Loucy (cell line): Measurements from ENCODE around the gene SPTSSB.

Source experiments
- H2AFZ ChIP-seq: fragments of 200-600 bp; sonication (generic); 2 replicates; pipeline ENCODE4 v1.6.0; 2016; ENCODE audit warnings: antibody characterized with exemption, mild to moderate bottlenecking, low read length, moderate library complexity
- H3F3A ChIP-seq: fragments of 200-600 bp; 2 replicates; pipeline ENCODE4 v1.6.0; 2016; ENCODE audit warnings: antibody characterized with exemption, low read depth, mild to moderate bottlenecking
- H3K27me3 ChIP-seq: fragments of 200-600 bp; sonication (generic); 2 replicates; pipeline ENCODE4 v1.6.1; 2014; ENCODE audit warnings: low read length, mild to moderate bottlenecking; ENCODE audit not compliant: insufficient read depth, poor library complexity, severe bottlenecking
- H3K36me3 ChIP-seq: fragments of 200-600 bp; sonication (generic); 2 replicates; pipeline ENCODE4 v1.6.1; 2016; ENCODE audit warnings: low read length; ENCODE audit not compliant: insufficient read depth
- H3K4me1 ChIP-seq: fragments of 200-600 bp; sonication (generic); 2 replicates; pipeline ENCODE4 v1.5.1; 2014; ENCODE audit warnings: low read length, mild to moderate bottlenecking; ENCODE audit not compliant: insufficient read depth, poor library complexity, severe bottlenecking
- H3K4me2 ChIP-seq: fragments of 200-600 bp; sonication (generic); 2 replicates; pipeline ENCODE4 v1.6.0; 2014; ENCODE audit warnings: antibody characterized with exemption, low read length, low read depth, mild to moderate bottlenecking; ENCODE audit not compliant: poor library complexity, severe bottlenecking
- H3K4me3 ChIP-seq: fragments of 200-600 bp; sonication (generic); 2 replicates; pipeline ENCODE4 v1.5.1; 2014; ENCODE audit warnings: low read length, mild to moderate bottlenecking, mixed read lengths; ENCODE audit not compliant: poor library complexity, severe bottlenecking
- H3K79me2 ChIP-seq: fragments of 200-600 bp; sonication (generic); 2 replicates; pipeline ENCODE4 v1.6.1; 2014; ENCODE audit warnings: low read length; ENCODE audit not compliant: insufficient read depth
- H3K9ac ChIP-seq: fragments of 200-600 bp; sonication (generic); 2 replicates; pipeline ENCODE4 v1.6.0; 2014; ENCODE audit warnings: mild to moderate bottlenecking, low read depth, low read length, moderate library complexity; ENCODE audit not compliant: poor library complexity, severe bottlenecking
- H3K9me2 ChIP-seq: fragments of 200-600 bp; sonication (generic); replicated peaks from 2 replicates; pipeline ENCODE4 v1.6.1; 2016; ENCODE audit warnings: low read depth, low read length, mixed read lengths
- H3K9me3 ChIP-seq: fragments of 200-600 bp; sonication (generic); 2 replicates; pipeline ENCODE4 v1.6.1; 2014; ENCODE audit warnings: mild to moderate bottlenecking, antibody characterized with exemption, low read length, low read depth; ENCODE audit not compliant: insufficient read depth
- H4K20me1 ChIP-seq: fragments of 200-600 bp; sonication (generic); 2 replicates; pipeline ENCODE4 v1.6.0; 2014; ENCODE audit warnings: antibody characterized with exemption, low read length, mild to moderate bottlenecking; ENCODE audit not compliant: insufficient read depth, poor library complexity, severe bottlenecking
- EZH2phosphoT487 ChIP-seq: fragments of 200-600 bp; IDR thresholded peaks from 2 replicates; pipeline ENCODE4 v1.6.1; 2018; ENCODE audit warnings: antibody characterized with exemption, mild to moderate bottlenecking, moderate library complexity, borderline replicate concordance
- TF ChIP-seq, protein P1 (sequence below): fragments of 200-600 bp; sonication (generic); conservative IDR thresholded peaks from 2 replicates; pipeline ENCODE4 v1.5.1; 2014; ENCODE audit warnings: mild to moderate bottlenecking, antibody characterized with exemption, low read length

SPTSSB gene

DNA sequence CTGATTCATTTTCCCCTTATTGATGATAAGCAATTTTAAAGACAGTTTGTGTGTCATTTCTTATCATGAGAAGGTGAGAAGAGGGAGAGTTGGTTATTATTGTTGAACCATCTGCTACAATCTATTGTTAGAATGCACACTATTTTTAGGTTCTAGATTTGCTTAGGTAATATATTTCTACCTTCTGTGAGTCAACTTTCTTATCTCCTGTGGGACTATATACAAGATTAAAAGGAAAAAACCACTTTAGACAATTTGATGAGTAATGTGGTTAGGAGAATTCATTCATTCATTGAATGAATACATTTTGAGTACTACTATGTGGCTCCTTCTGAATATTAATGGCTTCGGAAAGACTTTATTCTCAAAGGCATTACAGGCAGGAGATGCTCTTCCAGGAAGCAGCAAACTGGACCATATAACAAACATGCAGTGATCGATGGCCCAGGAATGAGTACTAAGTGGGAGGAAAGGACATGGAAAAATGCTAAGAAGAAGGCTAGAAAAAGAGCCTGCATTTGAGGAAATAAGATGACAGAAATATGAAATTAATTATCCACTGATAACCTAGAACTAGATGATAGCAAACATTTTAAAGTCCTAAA, 22.4 kb downstream of the SPTSSB start:
- Histone ChIP-seq H3K4me3 (no peak overlapping the region), H2AFZ (no peak overlapping the region), H3K79me2 (no peaks in the 10 kb centered on the region), H3K36me3 (no peaks in the 10 kb centered on the region), H3K9ac (no peak overlapping the region), H4K20me1 (no peaks in the 10 kb centered on the region), H3K9me2 (no peaks in the 10 kb centered on the region), H3K4me1 (peaks cover 5% of the 10 kb centered on the region), H3F3A (no peaks in the 10 kb centered on the region), H3K4me2 (no peak overlapping the region), H3K27me3 (peaks cover 6% of the 10 kb centered on the region), H3K9me3 (no peaks in the 10 kb centered on the region)
- no peak for TF ChIP-seq EZH2phosphoT487
- TF ChIP-seq, protein P1, sequence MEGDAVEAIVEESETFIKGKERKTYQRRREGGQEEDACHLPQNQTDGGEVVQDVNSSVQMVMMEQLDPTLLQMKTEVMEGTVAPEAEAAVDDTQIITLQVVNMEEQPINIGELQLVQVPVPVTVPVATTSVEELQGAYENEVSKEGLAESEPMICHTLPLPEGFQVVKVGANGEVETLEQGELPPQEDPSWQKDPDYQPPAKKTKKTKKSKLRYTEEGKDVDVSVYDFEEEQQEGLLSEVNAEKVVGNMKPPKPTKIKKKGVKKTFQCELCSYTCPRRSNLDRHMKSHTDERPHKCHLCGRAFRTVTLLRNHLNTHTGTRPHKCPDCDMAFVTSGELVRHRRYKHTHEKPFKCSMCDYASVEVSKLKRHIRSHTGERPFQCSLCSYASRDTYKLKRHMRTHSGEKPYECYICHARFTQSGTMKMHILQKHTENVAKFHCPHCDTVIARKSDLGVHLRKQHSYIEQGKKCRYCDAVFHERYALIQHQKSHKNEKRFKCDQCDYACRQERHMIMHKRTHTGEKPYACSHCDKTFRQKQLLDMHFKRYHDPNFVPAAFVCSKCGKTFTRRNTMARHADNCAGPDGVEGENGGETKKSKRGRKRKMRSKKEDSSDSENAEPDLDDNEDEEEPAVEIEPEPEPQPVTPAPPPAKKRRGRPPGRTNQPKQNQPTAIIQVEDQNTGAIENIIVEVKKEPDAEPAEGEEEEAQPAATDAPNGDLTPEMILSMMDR: no peak

GRCh38 chr3:161347726-161348125, 23.6 kb downstream of the SPTSSB start:
- peaks cover 5% of the 10 kb centered on the region for H3K4me1 ChIP-seq
- TF ChIP-seq, protein P1: no peak
- TF ChIP-seq EZH2phosphoT487: no peak
- no peaks in the 10 kb centered on the region for H4K20me1 ChIP-seq
- no peaks in the 10 kb centered on the region for H3K9me2 ChIP-seq
- no peak overlapping the region for H3K4me2 ChIP-seq
- H3K4me3 ChIP-seq: no peak overlapping the region
- H3K79me2 ChIP-seq: no peaks in the 10 kb centered on the region
- no peaks in the 10 kb centered on the region for H3K9me3 ChIP-seq
- no peaks in the 10 kb centered on the region for H3F3A ChIP-seq
- no peaks in the 10 kb centered on the region for H3K36me3 ChIP-seq
- no peak overlapping the region for H3K9ac ChIP-seq
- H3K27me3 ChIP-seq: peaks cover 6% of the 10 kb centered on the region
- H2AFZ ChIP-seq: no peak overlapping the region

GRCh38 chr3:161345023-161345422, 26.3 kb downstream of the SPTSSB start:
- Histone ChIP-seq H3K4me2 (no peak overlapping the region), H3K36me3 (no peaks in the 10 kb centered on the region), H3F3A (no peaks in the 10 kb centered on the region), H3K79me2 (no peaks in the 10 kb centered on the region), H4K20me1 (no peaks in the 10 kb centered on the region), H2AFZ (no peak overlapping the region), H3K9ac (no peak overlapping the region), H3K4me1 (peaks cover 5% of the 10 kb centered on the region), H3K9me2 (no peaks in the 10 kb centered on the region), H3K27me3 (peaks cover 6% of the 10 kb centered on the region), H3K9me3 (no peaks in the 10 kb centered on the region), H3K4me3 (no peak overlapping the region)
- TF ChIP-seq, protein P1: no peak
- TF ChIP-seq EZH2phosphoT487: no peak
